ENCODE results near the gene CUL9.

Gene CUL9

GRCh38 chr6:43254846-43255245 is 72.8 kb downstream of the CUL9 start:
- H3K27ac ChIP-seq, result no peak overlapping the region
- no peak for TF ChIP-seq CTCF (conservative IDR thresholded peaks at IDR 0.05)

GRCh38 chr6:43255408-43256054 is 73.5 kb downstream of the CUL9 start:
- H3K27ac ChIP-seq, result no peak overlapping the region
- TF ChIP-seq CTCF (conservative IDR thresholded peaks at IDR 0.05), result no peak

GRCh38 chr6:43256670-43257366 is 74.8 kb downstream of the CUL9 start:
- no peak overlapping the region for H3K27ac ChIP-seq
- TF ChIP-seq CTCF (conservative IDR thresholded peaks at IDR 0.05), result no peak

- no peak for TF ChIP-seq CTCF (conservative IDR thresholded peaks at IDR 0.05)
These were observed 75.6 kb downstream of the CUL9 start for GRCh38 chr6:43257367-43258145.

GRCh38 chr6:43258180-43258579 is 76.2 kb downstream of the CUL9 start:
- H3K27ac ChIP-seq, result no peak overlapping the region
- TF ChIP-seq CTCF (conservative IDR thresholded peaks at IDR 0.05), result no peak

More at GRCh38 chr6:43257367-43258145, 75.6 kb downstream of the CUL9 start:
- H3K27ac ChIP-seq, result no peak overlapping the region

- no peak for TF ChIP-seq CTCF (conservative IDR thresholded peaks at IDR 0.05)
- H3K27ac ChIP-seq, result no peak overlapping the region
These were observed 77.1 kb downstream of the CUL9 start for GRCh38 chr6:43258807-43259686.
